H9 (cell line): ENCODE measurements around the gene C19orf81. TPM values are rescaled to one million over a fixed set of nuclear protein-coding genes. Genes with fewer than 3 reads are reported as not detected.
A peak's percentile ranks its signal among the peaks of the same experiment; 100 is the strongest.

Experiments used
- DNase-seq: peaks from one replicate; pipeline ENCODE4 v3.0.0-alpha.2; 2017
- H2AFZ ChIP-seq: one replicate; pipeline ENCODE4 v1.6.1; 2013; ENCODE audit warnings: mild to moderate bottlenecking, low read length, control low read depth, moderate library complexity
- H2AK5ac ChIP-seq: 2 replicates; pipeline ENCODE4 v1.6.1; 2013; ENCODE audit warnings: low read length, control low read depth, mixed read lengths; ENCODE audit not compliant: insufficient read length
- H2BK120ac ChIP-seq: one replicate; pipeline ENCODE4 v1.6.1; 2013; ENCODE audit warnings: low read depth, mild to moderate bottlenecking, low read length, control low read depth, inconsistent platforms; ENCODE audit not compliant: poor library complexity, severe bottlenecking
- H2BK12ac ChIP-seq: 2 replicates; pipeline ENCODE4 v1.6.1; 2013; ENCODE audit warnings: low read length, control low read depth, mixed read lengths, low read depth; ENCODE audit not compliant: insufficient read length
- H2BK15ac ChIP-seq: 2 replicates; pipeline ENCODE4 v1.6.1; 2013; ENCODE audit warnings: low read depth, low read length, control low read depth
- H2BK20ac ChIP-seq: one replicate; pipeline ENCODE4 v1.6.1; 2013; ENCODE audit warnings: low read depth, mild to moderate bottlenecking, low read length, control low read depth, inconsistent platforms; ENCODE audit not compliant: poor library complexity, severe bottlenecking
- H2BK5ac ChIP-seq: 2 replicates; pipeline ENCODE4 v1.6.1; 2013; ENCODE audit warnings: low read length, control low read depth, mixed read lengths; ENCODE audit not compliant: insufficient read length
- H3K14ac ChIP-seq: 2 replicates; pipeline ENCODE4 v1.6.1; 2013; ENCODE audit warnings: low read length, control low read depth; ENCODE audit not compliant: insufficient read depth
- H3K18ac ChIP-seq: 2 replicates; pipeline ENCODE4 v1.6.1; 2013; ENCODE audit warnings: low read depth, mild to moderate bottlenecking, mixed read lengths, low read length, control low read depth; ENCODE audit not compliant: insufficient read length
- H3K23ac ChIP-seq: 2 replicates; pipeline ENCODE4 v1.6.1; 2013; ENCODE audit warnings: low read length, control low read depth, mixed read lengths, low read depth; ENCODE audit not compliant: insufficient read length
- H3K23me2 ChIP-seq: 2 replicates; pipeline ENCODE4 v1.6.1; 2013; ENCODE audit warnings: low read depth, mild to moderate bottlenecking, mixed read lengths, low read length, control low read depth; ENCODE audit not compliant: insufficient read length, poor library complexity, severe bottlenecking
- H3K27ac ChIP-seq: 2 replicates; pipeline ENCODE4 v1.5.1; 2013; ENCODE audit warnings: low read length, control low read depth, mixed read lengths, low read depth; ENCODE audit not compliant: insufficient read length
- H3K27me3 ChIP-seq: 2 replicates; pipeline ENCODE4 v1.6.1; 2013; ENCODE audit warnings: low read length, control low read depth, inconsistent platforms; ENCODE audit not compliant: insufficient read depth
- H3K4ac ChIP-seq: 2 replicates; pipeline ENCODE4 v1.6.1; 2013; ENCODE audit warnings: low read depth, mild to moderate bottlenecking, control low read depth, inconsistent platforms, low read length, moderate library complexity
- H3K4me1 ChIP-seq: 2 replicates; pipeline ENCODE4 v1.6.1; 2013; ENCODE audit warnings: low read length, control low read depth, inconsistent platforms; ENCODE audit not compliant: insufficient read depth
- H3K4me2 ChIP-seq: 2 replicates; pipeline ENCODE4 v1.6.1; 2013; ENCODE audit warnings: low read length, control low read depth, mixed read lengths; ENCODE audit not compliant: insufficient read length, insufficient read depth
- H3K56ac ChIP-seq: 2 replicates; pipeline ENCODE4 v1.6.1; 2013; ENCODE audit warnings: low read depth, mild to moderate bottlenecking, mixed read lengths, low read length, control low read depth; ENCODE audit not compliant: insufficient read length
- H3K79me1 ChIP-seq: 2 replicates; pipeline ENCODE4 v1.6.1; 2013; ENCODE audit warnings: low read depth, mild to moderate bottlenecking, moderate library complexity, low read length, control low read depth, inconsistent platforms; ENCODE audit not compliant: insufficient read depth, poor library complexity, severe bottlenecking
- H3K79me2 ChIP-seq: 2 replicates; pipeline ENCODE4 v1.6.1; 2013; ENCODE audit warnings: low read length, control low read depth, inconsistent platforms; ENCODE audit not compliant: insufficient read depth
- H3K9ac ChIP-seq: 2 replicates; pipeline ENCODE4 v1.6.1; 2013; ENCODE audit warnings: low read length, control low read depth, mixed read lengths; ENCODE audit not compliant: insufficient read length; ENCODE audit errors: extremely low read depth
- H3K9me3 ChIP-seq: one replicate; pipeline ENCODE4 v1.6.1; 2013; ENCODE audit warnings: low read depth, low read length, inconsistent platforms; ENCODE audit not compliant: control insufficient read depth
- H3T11ph ChIP-seq: one replicate; pipeline ENCODE4 v1.6.1; 2013; ENCODE audit warnings: mild to moderate bottlenecking, low read length, control low read depth, inconsistent platforms
- H4K20me1 ChIP-seq: one replicate; pipeline ENCODE4 v1.6.1; 2013; ENCODE audit not compliant: control insufficient read depth, insufficient read length, insufficient read depth
- H4K5ac ChIP-seq: 2 replicates; pipeline ENCODE4 v1.6.1; 2013; ENCODE audit warnings: low read depth, mild to moderate bottlenecking, mixed read lengths, low read length, control low read depth; ENCODE audit not compliant: insufficient read length
- H4K8ac ChIP-seq: replicated peaks from 2 replicates; pipeline ENCODE4 v1.6.1; 2013; ENCODE audit warnings: low read length, control low read depth, mixed read lengths, low read depth; ENCODE audit not compliant: insufficient read length
- H4K91ac ChIP-seq: 2 replicates; pipeline ENCODE4 v1.6.1; 2013; ENCODE audit warnings: low read depth, mild to moderate bottlenecking, moderate library complexity, mixed read lengths, low read length, control low read depth; ENCODE audit not compliant: insufficient read length
- H3K27ac Mint-ChIP-seq, 3 experiments: 2 replicates in 2 of 3; 3 replicates in 1 of 3; pipeline ENCODE4 v1.8.0; 2020 to 2021; ENCODE audit warnings: mixed read lengths in 3 of 3, mild to moderate bottlenecking in 1 of 3, moderate library complexity in 1 of 3
- H3K27me3 Mint-ChIP-seq: 2 replicates; pipeline ENCODE4 v1.8.0; 2021; ENCODE audit warnings: low read depth, mild to moderate bottlenecking, moderate library complexity, mixed read lengths
- H3K36me3 Mint-ChIP-seq, 3 experiments: 2 replicates in 2 of 3; 3 replicates in 1 of 3; pipeline ENCODE4 v1.8.0; 2020 to 2021; ENCODE audit warnings: low read depth in 3 of 3, mixed read lengths in 3 of 3; ENCODE audit not compliant: insufficient read depth in 1 of 3
- H3K4me1 Mint-ChIP-seq, 2 experiments: 2 replicates each; pipeline ENCODE4 v1.8.0; 2020; ENCODE audit warnings: mixed read lengths in 2 of 2
- H3K4me3 Mint-ChIP-seq, 2 experiments: 2 replicates in 1 of 2; 3 replicates in 1 of 2; pipeline ENCODE4 v1.8.0; 2020 to 2021; ENCODE audit warnings: mild to moderate bottlenecking in 2 of 2, mixed read lengths in 2 of 2, moderate library complexity in 1 of 2
- H3K9me3 Mint-ChIP-seq, 2 experiments: 2 replicates in 1 of 2; 3 replicates in 1 of 2; pipeline ENCODE4 v1.8.0; 2020; ENCODE audit warnings: mild to moderate bottlenecking in 2 of 2, mixed read lengths in 2 of 2, moderate library complexity in 1 of 2
- CTCF ChIP-seq: fragments of 200-600 bp; sonication (generic); conservative IDR thresholded peaks from 3 replicates; pipeline ENCODE4 v1.8.0; 2021; ENCODE audit warnings: antibody characterized with exemption, mild to moderate bottlenecking
- WGBS: extraction: QIAGEN DNeasy Blood & Tissue Kit; methylation state at CpG from one replicate; pipeline ENCODE4 v1.1.7; 2013; ENCODE audit warnings: missing lambda C conversion rate, low lambda C conversion rate, mixed read lengths; ENCODE audit not compliant: insufficient read length; ENCODE audit errors: extremely low coverage; 5-methylcytosine and 5-hydroxymethylcytosine counted together
- total RNA-seq: library from RNA; stranded (reverse); gene quantifications from 2 replicates; pipeline ENCODE4 v1.2.1, GENCODE V29; 2021

The C19orf81 gene
- total RNA-seq, 1 experiment from 2014 or later: 11.0 TPM

- H3K18ac ChIP-seq: no peak overlapping the region
- H2BK12ac ChIP-seq: no peak overlapping the region
- no peaks in the 10 kb centered on the region; the same call in 1 of the 2 replicates for H3K4me1 ChIP-seq
- no peak overlapping the region for H2AK5ac ChIP-seq
- Mint-ChIP-seq H3K27ac (peak overlapping the region in 2 of 3 experiments; percentile 92 to 95; a peak in 4 of 7 replicates), H3K27me3 (peaks cover 52% of the 10 kb centered on the region), H3K36me3 (peaks cover 0 to 10% (median 0%) of the 10 kb centered on the region in 3 experiments; a peak in 4 of 7 replicates), H3K4me1 (peaks cover 21 to 46% of the 10 kb centered on the region in 2 experiments), H3K4me3 (peak overlapping the region; percentile 80 to 95), H3K9me3 (peaks cover 5 to 9% of the 10 kb centered on the region in 2 experiments; a peak in 4 of 5 replicates)
- H3K79me2 ChIP-seq: no peaks in the 10 kb centered on the region
- H4K5ac ChIP-seq: no peak overlapping the region
- H2BK5ac ChIP-seq: no peak overlapping the region
- H3K79me1 ChIP-seq: no peaks in the 10 kb centered on the region
- H3T11ph ChIP-seq: no peak overlapping the region
- H3K9ac ChIP-seq: peak overlapping the region; percentile 89
- H3K56ac ChIP-seq: no peak overlapping the region
- H3K4ac ChIP-seq: no peak overlapping the region
- no peak overlapping the region for H3K23ac ChIP-seq
- no peak overlapping the region for H4K91ac ChIP-seq
- no peak overlapping the region for H3K27ac ChIP-seq
- H4K8ac ChIP-seq: no peak overlapping the region
- no peaks in the 10 kb centered on the region for H3K9me3 ChIP-seq
- no peaks in the 10 kb centered on the region for H3K27me3 ChIP-seq
- no peak for DNase-seq
- H3K23me2 ChIP-seq: peaks cover 16% of the 10 kb centered on the region
- no peak overlapping the region for H2BK120ac ChIP-seq
- peak overlapping the region; percentile 92 for H3K4me2 ChIP-seq
- H2BK20ac ChIP-seq: no peak overlapping the region
- TF ChIP-seq CTCF: no peak
- H2AFZ ChIP-seq: no peak overlapping the region
- no CpG with 5 or more reads among the region's 6 CpGs for WGBS
- no peaks in the 10 kb centered on the region for H4K20me1 ChIP-seq
- H2BK15ac ChIP-seq: no peak overlapping the region
- no peak overlapping the region for H3K14ac ChIP-seq
These were observed 8.0 kb downstream of the C19orf81 start for GRCh38 chr19:50657222-50657669.
